Caco-2 (cell line): ENCODE results near the gene NLRP3. TPM values are rescaled to one million over a fixed set of nuclear protein-coding genes. Genes with fewer than 3 reads are reported as not detected.

ENCODE experiments used
- BruUV-seq: library from RNA; stranded (reverse); fragments of 400-500 nt; replicated peaks from 2 replicates; lab custom pipeline; 2021; lab: Mats Ljungman, UMichigan
- CTCF ChIA-PET: fragments of 300-600 bp; sonication (Branson Sonifier 250); formaldehyde crosslinking; loops from one replicate; lab custom pipeline; 2022; ENCODE audit warnings: antibody characterized with exemption; lab: Charles Lee
- POLR2A ChIA-PET: fragments of 300-600 bp; sonication (Branson Sonifier 250); formaldehyde crosslinking; loops from one replicate; lab custom pipeline; 2022; ENCODE audit warnings: antibody characterized with exemption; lab: Charles Lee
- DNase-seq, 2 experiments: peaks; one replicate each; pipeline versions ENCODE4 v3.0.0 to v3.0.0-alpha.2; 2020 to 2022
- H3K27me3 ChIP-seq: replicated peaks from 2 replicates; pipeline ENCODE4 v1.6.0; 2011; ENCODE audit warnings: low read length; ENCODE audit not compliant: control insufficient read depth, insufficient read depth
- H3K36me3 ChIP-seq: 2 replicates; pipeline ENCODE4 v1.5.1; 2011; ENCODE audit warnings: low read length; ENCODE audit not compliant: control insufficient read depth, insufficient read depth
- H3K4me1 ChIP-seq: fragments of 250-450 bp; sonication (Bioruptor Pico); 2 replicates; pipeline ENCODE4 v1.5.1; 2020; ENCODE audit warnings: mild to moderate bottlenecking
- H3K4me3 ChIP-seq: 2 replicates; pipeline ENCODE4 v1.5.1; 2011; ENCODE audit warnings: low read depth, mild to moderate bottlenecking, control low read depth, low read length
- H3K9me3 ChIP-seq: fragments of 250-450 bp; sonication (Bioruptor Pico); 2 replicates; pipeline ENCODE4 v1.5.1; 2020; ENCODE audit warnings: mild to moderate bottlenecking, moderate library complexity
- H3K27ac Mint-ChIP-seq: one replicate; pipeline ENCODE4 v1.8.0; 2022; ENCODE audit warnings: mixed read lengths; ENCODE audit not compliant: unreplicated experiment
- H3K27me3 Mint-ChIP-seq: one replicate; pipeline ENCODE4 v1.8.0; 2022; ENCODE audit warnings: mixed read lengths; ENCODE audit not compliant: insufficient read depth, unreplicated experiment
- H3K36me3 Mint-ChIP-seq: one replicate; pipeline ENCODE4 v1.8.0; 2022; ENCODE audit warnings: mild to moderate bottlenecking, mixed read lengths; ENCODE audit not compliant: insufficient read depth, unreplicated experiment
- H3K4me1 Mint-ChIP-seq: one replicate; pipeline ENCODE4 v1.8.0; 2022; ENCODE audit warnings: low read depth, mixed read lengths; ENCODE audit not compliant: unreplicated experiment
- H3K4me3 Mint-ChIP-seq: one replicate; pipeline ENCODE4 v1.8.0; 2022; ENCODE audit warnings: mild to moderate bottlenecking, moderate library complexity, mixed read lengths; ENCODE audit not compliant: unreplicated experiment
- H3K9me3 Mint-ChIP-seq: one replicate; pipeline ENCODE4 v1.8.0; 2022; ENCODE audit warnings: mixed read lengths; ENCODE audit not compliant: unreplicated experiment
- intact Hi-C: fragments of 100-400 bp; cut with micrococcal nuclease; formaldehyde crosslinking; loops from one replicate; pipeline ENCODE4 v1.10.0; 2022; ENCODE audit not compliant: unreplicated experiment
- total RNA-seq: library from RNA; stranded (reverse); gene quantifications from 2 replicates; pipeline ENCODE4 v1.2.3, GENCODE V29; 2022
- TF ChIP-seq, protein P1 (sequence below), 2 experiments: fragments of 200-600 bp in 1 of 2; IDR thresholded peaks; 1 replicate in 1 of 2; 2 replicates in 1 of 2; pipeline versions ENCODE4 v1.5.1 to v1.8.0; 2011 to 2022; ENCODE audit warnings: antibody characterized with exemption in 1 of 2, control low read depth in 1 of 2, inconsistent platforms in 1 of 2, low read depth in 1 of 2, low read length in 1 of 2, mild to moderate bottlenecking in 1 of 2, moderate library complexity in 1 of 2; ENCODE audit not compliant: insufficient read depth in 1 of 2, severe bottlenecking in 1 of 2, unreplicated experiment in 1 of 2

NLRP3 gene
- total RNA-seq, 1 experiment from 2014 or later, result not detected

DNA sequence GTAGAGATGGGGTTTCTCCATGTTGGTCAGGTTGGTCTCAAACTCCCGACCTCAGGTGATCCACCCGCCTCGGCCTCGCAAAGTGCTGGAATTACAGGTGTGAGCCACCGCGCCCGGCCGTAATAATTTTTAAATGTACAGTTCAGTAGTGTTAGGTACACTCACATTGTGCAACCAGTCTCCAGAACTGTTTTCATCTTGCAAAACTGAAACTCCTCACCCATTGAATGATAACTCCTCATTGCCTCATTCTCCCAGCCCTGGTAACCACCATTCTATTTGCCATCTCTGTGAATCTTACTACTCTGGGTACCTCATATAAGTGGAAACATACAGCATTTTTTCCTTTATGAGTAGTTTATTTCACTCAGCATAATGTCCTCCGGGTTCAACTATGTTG lies 3.4 kb downstream of the NLRP3 start:
- no peaks in the 10 kb centered on the region for H3K27me3 ChIP-seq
- peaks cover 8% of the 10 kb centered on the region for H3K4me1 Mint-ChIP-seq
- intact Hi-C loops, result no loop called here
- 0 out of 2 replicates have a peak, but pooled peaks cover 4% of the 10 kb centered on the region for H3K4me1 ChIP-seq
- H3K4me3 Mint-ChIP-seq, result no peak overlapping the region
- TF ChIP-seq, protein P1, sequence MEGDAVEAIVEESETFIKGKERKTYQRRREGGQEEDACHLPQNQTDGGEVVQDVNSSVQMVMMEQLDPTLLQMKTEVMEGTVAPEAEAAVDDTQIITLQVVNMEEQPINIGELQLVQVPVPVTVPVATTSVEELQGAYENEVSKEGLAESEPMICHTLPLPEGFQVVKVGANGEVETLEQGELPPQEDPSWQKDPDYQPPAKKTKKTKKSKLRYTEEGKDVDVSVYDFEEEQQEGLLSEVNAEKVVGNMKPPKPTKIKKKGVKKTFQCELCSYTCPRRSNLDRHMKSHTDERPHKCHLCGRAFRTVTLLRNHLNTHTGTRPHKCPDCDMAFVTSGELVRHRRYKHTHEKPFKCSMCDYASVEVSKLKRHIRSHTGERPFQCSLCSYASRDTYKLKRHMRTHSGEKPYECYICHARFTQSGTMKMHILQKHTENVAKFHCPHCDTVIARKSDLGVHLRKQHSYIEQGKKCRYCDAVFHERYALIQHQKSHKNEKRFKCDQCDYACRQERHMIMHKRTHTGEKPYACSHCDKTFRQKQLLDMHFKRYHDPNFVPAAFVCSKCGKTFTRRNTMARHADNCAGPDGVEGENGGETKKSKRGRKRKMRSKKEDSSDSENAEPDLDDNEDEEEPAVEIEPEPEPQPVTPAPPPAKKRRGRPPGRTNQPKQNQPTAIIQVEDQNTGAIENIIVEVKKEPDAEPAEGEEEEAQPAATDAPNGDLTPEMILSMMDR (IDR thresholded peaks at IDR 0.05; ENCODE audit: insufficient read depth in 1 of 2, low read depth in 1 of 2, low read length in 1 of 2, severe bottlenecking in 1 of 2, unreplicated experiment in 1 of 2), result no peak
- POLR2A ChIA-PET, result no interaction called here
- H3K27ac Mint-ChIP-seq, result no peak overlapping the region
- no peaks in the 10 kb centered on the region for H3K9me3 Mint-ChIP-seq
- H3K4me3 ChIP-seq, result no peak overlapping the region
- no peak for DNase-seq
- peaks cover 4% of the 10 kb centered on the region for H3K36me3 Mint-ChIP-seq
- H3K36me3 ChIP-seq, result no peaks in the 10 kb centered on the region
- H3K9me3 ChIP-seq, result no peaks in the 10 kb centered on the region
- H3K27me3 Mint-ChIP-seq, result peaks cover 5% of the 10 kb centered on the region
- BruUV-seq, result no TSS peak
- CTCF ChIA-PET, result no interaction called here

DNA sequence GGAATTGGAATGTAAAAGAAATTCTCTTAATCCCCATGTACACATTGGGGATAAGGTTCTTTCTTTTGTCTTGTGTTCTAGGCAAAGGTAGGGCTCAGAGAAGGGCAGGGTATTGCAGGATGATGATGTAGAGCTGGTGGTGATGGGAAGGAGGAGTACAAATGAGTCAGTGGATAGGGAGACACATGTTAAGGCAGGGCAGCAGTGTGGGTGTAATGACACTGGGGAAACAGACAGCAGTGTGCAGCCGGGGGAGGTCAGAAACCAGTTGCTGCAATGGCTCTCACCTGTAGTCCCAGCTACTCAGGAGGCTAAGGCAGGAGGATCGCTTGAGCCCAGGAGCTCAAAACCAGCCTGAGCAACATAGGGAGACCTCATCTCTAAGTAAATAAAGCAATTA lies 5.1 kb downstream of the NLRP3 start:
- H3K36me3 Mint-ChIP-seq, result no peaks in the 10 kb centered on the region
- H3K4me3 Mint-ChIP-seq, result no peak overlapping the region
- H3K36me3 ChIP-seq, result no peaks in the 10 kb centered on the region
- H3K9me3 Mint-ChIP-seq, result no peaks in the 10 kb centered on the region
- BruUV-seq, result no TSS peak
- H3K27me3 ChIP-seq, result no peaks in the 10 kb centered on the region
- CTCF ChIA-PET, result no interaction called here
- H3K4me1 ChIP-seq, result 0 out of 2 replicates have a peak, but pooled peaks cover 4% of the 10 kb centered on the region
- no peak for DNase-seq
- no peak overlapping the region for H3K4me3 ChIP-seq
- intact Hi-C loops, result no loop called here
- peaks cover 8% of the 10 kb centered on the region for H3K4me1 Mint-ChIP-seq
- no peaks in the 10 kb centered on the region for H3K9me3 ChIP-seq
- POLR2A ChIA-PET, result no interaction called here
- TF ChIP-seq, protein P1 (IDR thresholded peaks at IDR 0.05; ENCODE audit: insufficient read depth in 1 of 2, low read depth in 1 of 2, low read length in 1 of 2, severe bottlenecking in 1 of 2, unreplicated experiment in 1 of 2), result no peak
- H3K27ac Mint-ChIP-seq, result no peak overlapping the region
- peaks cover 12% of the 10 kb centered on the region for H3K27me3 Mint-ChIP-seq

DNA sequence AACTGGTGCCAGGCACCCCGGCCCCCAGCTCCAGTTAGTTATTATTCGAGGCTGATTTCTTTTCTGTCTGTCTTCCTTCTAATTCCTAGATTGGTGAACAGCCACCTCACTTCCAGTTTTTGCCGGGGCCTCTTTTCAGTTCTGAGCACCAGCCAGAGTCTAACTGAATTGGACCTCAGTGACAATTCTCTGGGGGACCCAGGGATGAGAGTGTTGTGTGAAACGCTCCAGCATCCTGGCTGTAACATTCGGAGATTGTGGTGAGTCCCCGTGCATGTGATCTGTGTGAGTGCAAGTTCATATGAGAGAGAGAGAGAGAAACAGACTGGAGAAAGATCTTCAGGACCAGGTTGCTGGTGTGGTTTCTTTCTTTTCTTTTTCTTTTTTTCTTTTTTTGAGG lies 13.5 kb downstream of the NLRP3 start:
- H3K27ac Mint-ChIP-seq, result no peak overlapping the region
- no peak overlapping the region for H3K4me3 Mint-ChIP-seq
- ChIA-PET POLR2A (no interaction called here), CTCF (no interaction called here)
- intact Hi-C loops, result no loop called here
- peaks cover 22% of the 10 kb centered on the region for H3K27me3 Mint-ChIP-seq
- Histone ChIP-seq H3K9me3 (no peaks in the 10 kb centered on the region), H3K27me3 (no peaks in the 10 kb centered on the region), H3K4me3 (no peak overlapping the region), H3K4me1 (no peaks in the 10 kb centered on the region), H3K36me3 (no peaks in the 10 kb centered on the region)
- H3K9me3 Mint-ChIP-seq, result no peaks in the 10 kb centered on the region
- H3K36me3 Mint-ChIP-seq, result no peaks in the 10 kb centered on the region
- no peaks in the 10 kb centered on the region for H3K4me1 Mint-ChIP-seq
- no peak for DNase-seq
- TF ChIP-seq, protein P1 (IDR thresholded peaks at IDR 0.05; ENCODE audit: insufficient read depth in 1 of 2, low read depth in 1 of 2, low read length in 1 of 2, severe bottlenecking in 1 of 2, unreplicated experiment in 1 of 2), result no peak
- no TSS peak for BruUV-seq
